T-helper 1 cell treated with Interleukin-12 subunit alpha and Interleukin-12 subunit beta and Interleukin-4 antibody, amounts not matched to agents 30 μg/mL and 1 μg/mL, for 36 hours (primary cell): ENCODE measurements around the gene GPBP1.
"Not testable (repeated sequence)": the region's sequence is repeated elsewhere in the genome, so short reads cannot be mapped to it uniquely, and the experiment has no call there.

Experiments used
- H3K27ac Mint-ChIP-seq: one replicate; pipeline ENCODE4 v1.8.0; 2021; ENCODE audit warnings: mild to moderate bottlenecking, mixed read lengths
- H3K27me3 Mint-ChIP-seq: one replicate; pipeline ENCODE4 v1.8.0; 2021; ENCODE audit warnings: low read depth, mixed read lengths
- H3K36me3 Mint-ChIP-seq: one replicate; pipeline ENCODE4 v1.8.0; 2021; ENCODE audit warnings: low read depth, mixed read lengths
- H3K4me1 Mint-ChIP-seq: one replicate; pipeline ENCODE4 v1.8.0; 2021; ENCODE audit warnings: low read depth, mixed read lengths
- H3K4me3 Mint-ChIP-seq: one replicate; pipeline ENCODE4 v1.8.0; 2021; ENCODE audit warnings: mild to moderate bottlenecking, moderate library complexity, mixed read lengths
- H3K9me3 Mint-ChIP-seq: one replicate; pipeline ENCODE4 v1.8.0; 2021; ENCODE audit warnings: mixed read lengths

The GPBP1 gene

DNA sequence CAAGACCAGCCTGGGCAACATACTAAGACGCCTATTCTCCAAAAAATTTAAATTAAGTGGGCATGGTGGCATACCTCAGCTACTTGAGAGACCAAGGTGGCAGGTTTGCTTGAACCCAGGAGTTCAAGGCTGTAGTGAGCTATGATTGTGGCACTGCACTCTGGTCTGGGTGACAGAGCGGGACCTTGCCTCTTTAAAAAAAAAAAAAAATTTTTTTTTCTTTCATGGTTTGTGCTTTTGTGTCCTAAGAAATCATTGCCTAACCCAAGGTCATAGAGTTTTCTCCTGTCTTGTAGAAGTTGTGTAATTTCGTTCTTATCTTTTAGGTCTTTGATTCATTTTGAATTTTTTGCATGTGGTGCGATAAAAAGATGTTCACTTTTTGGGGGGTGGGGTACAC is 12.3 kb downstream of the GPBP1 start:
- Mint-ChIP-seq H3K36me3 (peaks cover 29% of the 10 kb centered on the region), H3K4me1 (peaks cover 50% of the 10 kb centered on the region), H3K27ac (no peak overlapping the region), H3K9me3 (no peaks in the 10 kb centered on the region), H3K27me3 (no peaks in the 10 kb centered on the region), H3K4me3 (no peak overlapping the region)

DNA sequence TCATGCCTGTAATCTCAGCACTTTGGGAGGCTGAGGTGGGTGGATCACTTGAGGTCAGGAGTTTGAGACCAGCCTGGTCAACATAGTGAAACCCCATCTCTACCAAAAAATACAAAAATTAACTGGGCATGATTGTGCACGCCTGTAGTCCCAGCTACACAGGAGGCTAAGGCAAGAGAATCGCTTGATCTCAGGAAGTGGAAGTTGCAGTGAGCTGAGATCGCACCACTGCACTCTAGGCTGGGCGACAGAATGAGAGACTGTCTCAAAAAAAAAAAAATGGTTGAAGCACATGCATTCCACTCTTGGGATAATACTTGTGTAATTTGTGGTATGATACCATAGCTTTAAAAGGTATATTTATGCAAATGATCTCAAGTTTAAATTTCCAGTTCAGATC is 14.1 kb downstream of the GPBP1 start:
- Mint-ChIP-seq H3K36me3 (peaks cover 37% of the 10 kb centered on the region), H3K4me1 (peaks cover 51% of the 10 kb centered on the region), H3K27ac (peak overlapping the region; percentile 49), H3K4me3 (peak overlapping the region; percentile 38)
- H3K9me3 Mint-ChIP-seq, H3K27me3 Mint-ChIP-seq: not testable (repeated sequence)

DNA sequence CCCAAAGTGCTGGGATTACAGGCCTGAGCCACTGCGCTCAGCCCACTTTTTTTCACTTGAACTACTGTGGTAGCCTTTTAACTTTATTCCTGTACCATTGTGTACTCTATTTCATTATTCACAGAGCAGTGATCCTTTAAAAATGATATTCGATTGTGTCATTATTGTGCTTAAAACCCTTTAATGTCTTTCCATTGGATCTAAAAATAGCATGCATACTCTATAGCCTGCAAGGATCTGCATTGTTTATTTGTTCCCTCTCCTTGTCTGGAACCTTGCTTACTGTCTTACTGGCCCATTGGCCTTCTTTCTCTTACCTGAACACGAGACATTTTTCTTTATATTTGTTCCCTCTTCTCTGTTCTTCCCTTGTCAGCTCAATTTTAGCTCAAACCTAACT is 15.7 kb downstream of the GPBP1 start:
- H3K4me1 Mint-ChIP-seq = peaks cover 54% of the 10 kb centered on the region
- no peaks in the 10 kb centered on the region for H3K27me3 Mint-ChIP-seq
- H3K9me3 Mint-ChIP-seq = no peaks in the 10 kb centered on the region
- no peak overlapping the region for H3K27ac Mint-ChIP-seq
- no peak overlapping the region for H3K4me3 Mint-ChIP-seq
- peaks cover 41% of the 10 kb centered on the region for H3K36me3 Mint-ChIP-seq

DNA sequence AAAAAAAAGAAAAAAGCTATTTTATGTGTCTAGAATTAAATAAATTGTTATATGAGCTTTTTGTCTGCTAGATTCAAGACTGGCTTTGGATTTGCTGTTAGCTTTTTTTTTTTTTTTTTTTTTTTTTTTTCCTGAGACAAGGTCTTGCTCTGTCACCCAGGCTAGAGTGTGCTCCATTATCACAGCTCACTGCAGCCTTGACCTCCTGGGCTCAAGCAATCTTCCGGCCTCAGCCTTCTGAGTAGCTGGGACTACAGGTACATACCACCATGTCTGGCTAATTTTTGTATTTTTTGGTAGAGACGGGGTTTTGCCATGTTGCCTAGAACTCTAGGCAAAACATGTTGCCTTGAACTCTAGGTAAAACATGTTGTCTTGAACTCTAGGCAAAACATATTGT is 16.7 kb downstream of the GPBP1 start:
- H3K4me3 Mint-ChIP-seq = no peak overlapping the region
- H3K27me3 Mint-ChIP-seq = no peaks in the 10 kb centered on the region
- peaks cover 41% of the 10 kb centered on the region for H3K36me3 Mint-ChIP-seq
- no peak overlapping the region for H3K27ac Mint-ChIP-seq
- H3K4me1 Mint-ChIP-seq = peaks cover 53% of the 10 kb centered on the region
- no peaks in the 10 kb centered on the region for H3K9me3 Mint-ChIP-seq

DNA sequence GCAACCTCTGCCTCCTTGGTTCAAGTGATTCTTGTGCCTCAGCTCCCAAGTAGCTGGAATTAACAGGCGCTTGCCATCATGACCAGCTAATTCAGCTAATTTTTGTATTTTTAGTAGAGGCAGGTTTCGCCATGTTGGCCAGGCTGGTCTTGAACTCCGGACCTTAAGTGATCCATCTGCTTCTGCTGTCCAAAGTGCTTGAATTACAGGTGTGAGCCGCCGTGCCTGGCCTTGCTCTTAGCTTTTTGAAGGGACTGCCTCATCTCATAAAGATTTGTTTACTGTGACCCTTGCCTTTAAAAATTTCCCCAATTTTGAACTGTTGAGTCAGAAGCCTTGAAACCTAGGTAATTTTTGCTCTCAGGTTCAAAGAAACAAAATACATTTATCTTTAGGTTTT is 17.3 kb downstream of the GPBP1 start:
- H3K4me3 Mint-ChIP-seq = no peak overlapping the region

DNA sequence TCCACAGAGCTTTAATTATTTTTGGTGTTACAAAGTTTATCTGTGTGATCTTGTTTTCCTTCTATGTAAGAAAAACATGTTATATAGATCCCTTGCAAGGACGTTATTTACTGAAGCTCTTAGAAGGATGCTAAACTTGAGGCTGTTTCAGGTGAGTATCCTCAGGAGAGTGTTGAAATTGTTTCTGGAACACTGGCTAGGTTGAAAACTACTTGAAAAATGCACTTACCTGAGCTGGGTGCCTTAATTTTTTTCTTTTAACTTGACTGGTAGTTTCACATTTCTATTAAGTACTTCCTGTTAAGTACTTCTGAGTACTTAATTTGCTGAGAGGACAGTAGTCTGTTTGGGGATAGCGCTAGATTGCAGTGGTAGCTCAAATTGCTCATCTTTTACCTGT is 18.1 kb downstream of the GPBP1 start:
- Mint-ChIP-seq H3K4me1 (peaks cover 44% of the 10 kb centered on the region), H3K36me3 (peaks cover 41% of the 10 kb centered on the region), H3K4me3 (no peak overlapping the region), H3K27ac (no peak overlapping the region), H3K9me3 (no peaks in the 10 kb centered on the region), H3K27me3 (no peaks in the 10 kb centered on the region)

More for the DNA sequence above, 17.3 kb downstream of the GPBP1 start:
- no peaks in the 10 kb centered on the region for H3K9me3 Mint-ChIP-seq
- peaks cover 50% of the 10 kb centered on the region for H3K4me1 Mint-ChIP-seq
- H3K27me3 Mint-ChIP-seq = no peaks in the 10 kb centered on the region
- no peak overlapping the region for H3K27ac Mint-ChIP-seq
- H3K36me3 Mint-ChIP-seq = peaks cover 41% of the 10 kb centered on the region

DNA sequence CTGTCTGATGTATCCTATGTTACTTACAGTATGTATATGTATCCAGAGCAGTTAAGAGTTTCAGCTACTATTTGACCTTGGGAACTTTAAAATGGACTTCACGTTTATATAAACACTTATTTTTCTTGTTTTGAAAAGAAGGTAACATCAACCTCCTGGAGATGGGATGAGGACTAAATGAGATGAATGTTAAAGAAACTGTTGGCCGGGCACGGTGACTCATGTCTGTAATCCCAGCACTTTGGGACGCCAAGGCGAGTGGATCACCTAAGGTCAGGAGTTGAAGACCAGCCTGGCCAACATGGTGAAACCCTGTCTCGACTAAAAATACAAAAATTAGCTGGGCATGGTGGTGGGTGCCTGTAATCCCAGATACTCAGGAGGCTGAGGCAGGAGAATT is 19.0 kb downstream of the GPBP1 start:
- not testable (repeated sequence) for H3K4me3 Mint-ChIP-seq, H3K27me3 Mint-ChIP-seq, H3K9me3 Mint-ChIP-seq
- peaks cover 40% of the 10 kb centered on the region for H3K36me3 Mint-ChIP-seq
- H3K27ac Mint-ChIP-seq = peak overlapping the region; percentile 34
- peaks cover 41% of the 10 kb centered on the region for H3K4me1 Mint-ChIP-seq

DNA sequence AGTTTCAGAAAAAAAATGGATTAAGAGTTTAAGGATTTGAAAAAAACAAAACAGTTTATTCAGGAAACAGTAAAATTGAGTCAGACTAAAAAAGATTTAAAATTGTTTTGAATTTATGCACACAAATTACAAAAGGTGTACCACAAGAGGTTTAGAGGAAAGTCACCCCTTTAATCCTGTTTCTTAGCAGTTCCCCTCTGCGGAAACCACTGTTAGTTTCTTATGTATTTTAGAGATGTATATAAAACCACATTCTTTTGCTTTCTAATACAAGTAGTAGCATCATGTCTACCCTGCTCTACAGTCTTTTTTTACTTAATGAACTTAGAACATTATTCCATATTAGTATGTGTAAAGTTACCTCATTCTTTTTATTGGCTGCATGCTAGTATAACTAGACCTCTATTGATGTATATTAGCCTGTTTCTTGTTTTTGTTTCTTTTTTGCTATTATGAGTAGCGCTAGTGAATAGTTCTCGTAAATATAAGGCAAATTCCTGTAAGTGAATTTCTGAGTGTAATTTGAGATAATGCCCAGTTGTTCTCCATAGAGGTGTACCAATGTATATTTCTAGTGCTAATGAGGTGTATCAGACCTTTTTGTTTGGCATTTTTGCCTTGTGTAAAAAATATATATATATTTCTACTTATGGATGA is 20.0 kb downstream of the GPBP1 start:
- Mint-ChIP-seq H3K4me1 (peaks cover 39% of the 10 kb centered on the region), H3K27me3 (no peaks in the 10 kb centered on the region), H3K9me3 (no peaks in the 10 kb centered on the region), H3K4me3 (no peak overlapping the region), H3K27ac (peak overlapping the region; percentile 77), H3K36me3 (peaks cover 39% of the 10 kb centered on the region)

DNA sequence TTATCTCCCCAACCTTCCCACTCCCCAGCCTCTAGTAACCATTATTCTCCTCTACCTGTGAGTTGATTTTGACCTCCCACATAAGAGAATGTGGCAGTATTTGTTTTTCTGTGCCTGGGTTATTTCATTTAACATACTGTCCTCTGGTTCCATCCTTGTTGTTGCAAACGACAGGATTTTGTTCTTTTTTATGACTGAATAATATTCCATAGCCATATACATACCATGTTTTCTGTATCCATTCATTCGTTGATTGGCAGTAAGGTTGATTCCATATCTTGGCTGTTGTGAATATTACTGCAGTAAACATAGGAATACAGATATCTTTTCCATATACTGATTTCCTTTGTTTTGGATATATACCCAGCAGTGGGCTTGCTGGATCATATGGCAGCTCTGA is 20.8 kb downstream of the GPBP1 start:
- peaks cover 40% of the 10 kb centered on the region for H3K4me1 Mint-ChIP-seq
- no peaks in the 10 kb centered on the region for H3K9me3 Mint-ChIP-seq
- H3K27ac Mint-ChIP-seq = no peak overlapping the region
- peaks cover 36% of the 10 kb centered on the region for H3K36me3 Mint-ChIP-seq
- no peaks in the 10 kb centered on the region for H3K27me3 Mint-ChIP-seq
- no peak overlapping the region for H3K4me3 Mint-ChIP-seq

DNA sequence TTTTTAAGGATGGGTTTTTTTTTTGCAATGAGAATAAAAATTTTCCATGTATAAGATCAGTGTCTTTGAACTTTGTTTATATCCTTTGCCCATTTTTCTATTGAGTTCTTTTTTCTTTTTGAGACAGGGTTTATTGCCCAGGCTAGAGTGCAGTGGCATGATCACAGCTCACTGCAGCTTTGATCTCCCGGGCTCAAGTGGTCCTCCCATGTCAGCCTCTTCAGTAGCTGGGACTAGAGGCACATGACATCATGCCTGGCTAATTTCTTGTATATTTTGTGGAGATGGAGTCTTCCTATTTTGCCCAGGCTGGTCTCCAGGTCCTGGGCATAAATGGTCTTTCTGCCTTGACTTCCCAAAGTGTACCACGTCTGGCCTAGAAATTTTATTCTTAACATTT is 21.2 kb downstream of the GPBP1 start:
- H3K36me3 Mint-ChIP-seq = peaks cover 36% of the 10 kb centered on the region
- H3K27me3 Mint-ChIP-seq = no peaks in the 10 kb centered on the region
- no peak overlapping the region for H3K27ac Mint-ChIP-seq
- no peaks in the 10 kb centered on the region for H3K9me3 Mint-ChIP-seq
- H3K4me3 Mint-ChIP-seq = no peak overlapping the region
- H3K4me1 Mint-ChIP-seq = peaks cover 41% of the 10 kb centered on the region

DNA sequence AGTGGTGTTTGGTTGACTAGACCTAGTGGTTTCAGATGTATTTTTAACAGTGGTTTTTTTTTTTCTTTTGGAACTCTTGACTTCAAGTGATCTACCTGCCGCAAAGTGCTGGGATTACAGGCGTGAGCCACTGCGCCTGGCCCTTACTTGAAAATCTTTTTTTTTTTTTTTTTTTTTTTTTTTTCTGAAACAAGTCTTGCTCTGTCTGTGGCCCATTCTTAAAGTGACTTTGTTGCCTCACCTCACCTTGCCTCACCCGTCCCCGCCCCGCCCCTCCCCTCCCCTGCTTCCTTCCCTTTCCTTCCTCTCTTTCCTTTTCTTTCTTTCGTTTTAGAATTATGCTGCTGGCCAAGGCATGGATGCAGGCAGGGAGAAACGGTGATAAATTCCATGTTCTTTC is 26.0 kb downstream of the GPBP1 start:
- peaks cover 18% of the 10 kb centered on the region for H3K36me3 Mint-ChIP-seq
- H3K27me3 Mint-ChIP-seq = no peaks in the 10 kb centered on the region
- H3K4me3 Mint-ChIP-seq = peak overlapping the region; percentile 64
- H3K27ac Mint-ChIP-seq = peak overlapping the region; percentile 49
- peaks cover 34% of the 10 kb centered on the region for H3K4me1 Mint-ChIP-seq
- H3K9me3 Mint-ChIP-seq = no peaks in the 10 kb centered on the region

DNA sequence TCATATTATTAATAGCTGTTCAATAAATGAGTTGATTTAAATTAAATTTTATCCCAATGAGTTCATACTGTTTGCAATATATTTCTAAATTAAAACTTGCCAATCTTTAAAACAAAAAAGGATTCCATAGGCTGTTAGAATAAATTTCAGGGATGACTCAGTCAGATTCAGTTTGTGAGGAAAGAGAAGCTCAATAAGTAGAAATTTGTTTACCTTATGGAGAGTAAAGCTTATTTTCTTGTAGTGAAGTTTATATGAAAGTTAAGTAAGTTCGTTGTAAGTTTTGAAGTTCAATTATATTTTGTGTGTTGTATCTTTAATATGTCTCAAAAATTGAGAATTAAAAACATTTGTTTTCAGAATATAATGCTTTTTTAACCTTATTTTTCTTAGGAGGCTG is 29.0 kb downstream of the GPBP1 start:
- H3K27me3 Mint-ChIP-seq = no peaks in the 10 kb centered on the region
- no peak overlapping the region for H3K4me3 Mint-ChIP-seq
- H3K9me3 Mint-ChIP-seq = no peaks in the 10 kb centered on the region
- peaks cover 12% of the 10 kb centered on the region for H3K36me3 Mint-ChIP-seq
- peaks cover 36% of the 10 kb centered on the region for H3K4me1 Mint-ChIP-seq
- H3K27ac Mint-ChIP-seq = no peak overlapping the region

DNA sequence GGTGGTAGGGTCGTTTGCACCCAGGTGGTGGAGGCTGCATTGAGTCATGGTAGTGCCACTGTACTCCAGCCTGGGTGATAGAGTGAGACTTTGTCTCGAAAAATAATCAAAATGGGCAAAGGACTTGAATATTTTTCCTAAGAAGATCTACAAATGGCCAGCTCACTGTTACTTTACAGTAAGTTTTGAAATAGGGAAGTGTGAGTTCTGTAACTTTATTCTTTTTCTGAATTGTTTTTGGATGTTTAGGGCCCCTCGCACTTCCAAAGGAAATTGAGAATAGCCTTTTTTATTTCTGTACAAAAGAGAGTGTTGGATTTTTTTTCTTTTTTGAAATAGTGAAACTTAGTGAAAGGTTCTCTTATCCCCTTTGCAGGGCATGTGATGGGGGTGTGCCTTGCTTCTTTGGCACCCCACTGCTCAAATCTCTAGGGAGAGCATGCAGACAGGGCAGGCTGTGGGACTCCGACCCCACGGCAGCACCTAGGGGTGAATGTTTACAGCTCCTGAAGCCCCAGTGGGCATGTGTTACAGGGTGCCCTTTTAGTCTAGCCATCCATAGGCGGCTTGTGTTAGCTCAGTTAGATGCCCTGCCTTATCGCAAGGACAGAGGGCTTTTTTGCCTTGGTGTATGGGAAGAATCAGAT is 33.3 kb downstream of the GPBP1 start:
- Mint-ChIP-seq H3K4me3 (no peak overlapping the region), H3K9me3 (no peaks in the 10 kb centered on the region), H3K4me1 (peaks cover 43% of the 10 kb centered on the region), H3K27me3 (no peaks in the 10 kb centered on the region), H3K27ac (no peak overlapping the region), H3K36me3 (peaks cover 18% of the 10 kb centered on the region)

DNA sequence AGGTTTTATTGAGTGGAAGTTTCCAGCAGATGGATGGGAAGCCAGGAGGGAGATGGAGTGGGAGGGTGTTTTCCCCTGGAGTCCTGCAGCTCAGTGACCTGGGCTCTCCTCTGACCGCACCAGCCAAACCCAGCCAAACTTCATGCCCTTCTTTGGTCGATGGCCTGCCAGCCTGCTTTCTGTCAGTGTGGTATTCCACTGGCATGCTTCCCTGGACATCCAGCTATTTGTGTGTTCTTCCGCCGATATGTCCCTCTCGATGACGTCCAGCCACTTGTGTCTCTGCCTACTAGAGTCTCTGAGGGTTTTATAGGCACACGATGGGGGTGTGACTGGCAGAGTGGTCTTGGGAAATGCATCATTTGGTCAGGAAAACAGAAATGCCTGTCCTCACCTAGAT is 33.8 kb downstream of the GPBP1 start:
- H3K36me3 Mint-ChIP-seq = peaks cover 18% of the 10 kb centered on the region
- peaks cover 42% of the 10 kb centered on the region for H3K4me1 Mint-ChIP-seq
- no peaks in the 10 kb centered on the region for H3K27me3 Mint-ChIP-seq
- no peak overlapping the region for H3K4me3 Mint-ChIP-seq
- H3K9me3 Mint-ChIP-seq = no peaks in the 10 kb centered on the region
- H3K27ac Mint-ChIP-seq = no peak overlapping the region

DNA sequence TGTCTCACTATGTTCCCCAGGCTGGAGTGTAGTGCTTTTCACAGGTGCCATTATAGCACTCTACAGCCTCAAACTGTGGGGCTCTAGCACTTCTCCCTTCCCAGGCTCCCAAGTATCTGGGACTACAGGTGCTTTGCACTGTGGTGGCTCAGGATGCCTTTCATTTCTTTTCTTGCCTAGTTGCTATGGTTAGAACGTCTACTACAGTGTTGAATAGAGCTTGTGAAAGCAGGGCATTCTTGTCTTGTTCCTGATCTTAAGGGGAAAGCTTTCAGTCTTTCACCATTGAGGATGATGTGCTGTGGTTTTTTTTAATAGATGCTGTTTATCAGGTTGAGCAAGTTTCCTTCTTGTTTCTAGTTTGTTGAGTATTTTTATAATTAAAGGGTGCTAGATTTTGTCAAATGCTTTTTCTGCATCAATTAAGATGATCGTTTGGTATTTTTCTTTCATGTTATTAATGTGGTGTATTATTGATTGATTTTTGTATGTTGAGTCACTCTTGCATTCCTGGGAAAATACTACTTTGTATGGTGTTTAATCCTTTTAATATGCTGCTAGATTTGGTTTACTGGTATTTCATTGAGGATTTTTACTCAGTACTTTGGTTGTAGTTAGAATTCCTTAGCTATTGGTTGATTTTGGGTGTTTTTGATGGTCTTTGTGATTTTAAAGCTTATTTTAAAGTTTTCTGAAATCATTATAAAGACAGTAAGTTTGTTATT is 35.6 kb downstream of the GPBP1 start:
- H3K9me3 Mint-ChIP-seq = no peaks in the 10 kb centered on the region
- H3K4me3 Mint-ChIP-seq = no peak overlapping the region
- H3K4me1 Mint-ChIP-seq = peaks cover 38% of the 10 kb centered on the region
- H3K27ac Mint-ChIP-seq = peak overlapping the region; percentile 7
- H3K36me3 Mint-ChIP-seq = peaks cover 26% of the 10 kb centered on the region
- no peaks in the 10 kb centered on the region for H3K27me3 Mint-ChIP-seq
